Measurements from ENCODE around the gene CAB39L. TPM values are rescaled to one million over a fixed set of nuclear protein-coding genes. Genes with fewer than 3 reads are reported as not detected.

The CAB39L gene
- total RNA-seq, 1 experiment from 2014 or later = 6.6 TPM

DNA sequence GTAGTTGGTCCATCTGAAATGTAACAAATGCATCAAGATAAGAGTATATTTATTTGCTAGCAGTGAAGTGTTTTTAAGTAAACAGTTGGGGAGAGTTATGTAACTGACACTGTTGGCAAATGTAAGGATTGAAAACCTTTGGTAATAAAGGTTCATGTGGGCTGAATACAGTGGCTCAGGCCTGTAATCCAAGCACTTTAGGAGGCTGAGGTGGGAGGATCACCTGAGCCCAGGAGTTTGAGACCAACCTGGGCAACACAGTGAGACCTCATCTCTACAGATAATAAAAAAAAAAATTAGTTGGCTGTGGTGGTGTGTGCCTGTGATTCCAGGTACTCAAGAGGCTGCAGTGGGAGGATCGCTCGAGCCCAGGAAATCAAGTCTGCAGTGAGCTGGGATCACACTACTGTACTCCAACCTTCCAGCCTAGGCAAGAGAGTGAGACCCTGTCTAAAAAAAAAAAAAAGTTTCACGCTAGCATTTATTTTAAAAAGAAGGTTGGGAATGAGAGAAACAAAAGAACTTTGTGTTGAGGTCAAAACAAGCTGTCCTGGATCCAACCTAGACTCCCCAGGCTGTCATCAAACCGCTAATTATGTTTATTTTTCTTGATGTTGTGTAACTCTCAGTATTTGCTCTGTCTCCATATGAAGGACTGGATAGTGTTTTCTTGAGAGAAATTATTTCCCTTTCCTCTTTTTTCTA, 20.9 kb upstream of the CAB39L start:
- DNase-seq (ENCODE audit: low read depth, low spot score) = no peak
- Histone ChIP-seq H3K27ac (ENCODE audit: low read length) (no peak overlapping the region), H3K27me3 (ENCODE audit: control insufficient read depth, insufficient read depth, low read length) (no peaks in the 10 kb centered on the region), H3K4me1 (ENCODE audit: control insufficient read depth, insufficient read depth, low read length) (no peaks in the 10 kb centered on the region), H3K4me3 (ENCODE audit: low read depth in 2 of 2, low read length in 2 of 2) (no peak overlapping the region), H3K36me3 (ENCODE audit: control insufficient read depth, insufficient read depth, low read length) (peaks cover 2% of the 10 kb centered on the region; the same call in 1 of the 2 replicates), H3K9me3 (ENCODE audit: control insufficient read depth, insufficient read depth, low read depth, low read length) (peaks cover 4% of the 10 kb centered on the region; the same call in 1 of the 2 replicates)
- ATAC-seq = no peak
- BruUV-seq (replicated peaks) = no TSS peak
- TF ChIP-seq, protein P1, sequence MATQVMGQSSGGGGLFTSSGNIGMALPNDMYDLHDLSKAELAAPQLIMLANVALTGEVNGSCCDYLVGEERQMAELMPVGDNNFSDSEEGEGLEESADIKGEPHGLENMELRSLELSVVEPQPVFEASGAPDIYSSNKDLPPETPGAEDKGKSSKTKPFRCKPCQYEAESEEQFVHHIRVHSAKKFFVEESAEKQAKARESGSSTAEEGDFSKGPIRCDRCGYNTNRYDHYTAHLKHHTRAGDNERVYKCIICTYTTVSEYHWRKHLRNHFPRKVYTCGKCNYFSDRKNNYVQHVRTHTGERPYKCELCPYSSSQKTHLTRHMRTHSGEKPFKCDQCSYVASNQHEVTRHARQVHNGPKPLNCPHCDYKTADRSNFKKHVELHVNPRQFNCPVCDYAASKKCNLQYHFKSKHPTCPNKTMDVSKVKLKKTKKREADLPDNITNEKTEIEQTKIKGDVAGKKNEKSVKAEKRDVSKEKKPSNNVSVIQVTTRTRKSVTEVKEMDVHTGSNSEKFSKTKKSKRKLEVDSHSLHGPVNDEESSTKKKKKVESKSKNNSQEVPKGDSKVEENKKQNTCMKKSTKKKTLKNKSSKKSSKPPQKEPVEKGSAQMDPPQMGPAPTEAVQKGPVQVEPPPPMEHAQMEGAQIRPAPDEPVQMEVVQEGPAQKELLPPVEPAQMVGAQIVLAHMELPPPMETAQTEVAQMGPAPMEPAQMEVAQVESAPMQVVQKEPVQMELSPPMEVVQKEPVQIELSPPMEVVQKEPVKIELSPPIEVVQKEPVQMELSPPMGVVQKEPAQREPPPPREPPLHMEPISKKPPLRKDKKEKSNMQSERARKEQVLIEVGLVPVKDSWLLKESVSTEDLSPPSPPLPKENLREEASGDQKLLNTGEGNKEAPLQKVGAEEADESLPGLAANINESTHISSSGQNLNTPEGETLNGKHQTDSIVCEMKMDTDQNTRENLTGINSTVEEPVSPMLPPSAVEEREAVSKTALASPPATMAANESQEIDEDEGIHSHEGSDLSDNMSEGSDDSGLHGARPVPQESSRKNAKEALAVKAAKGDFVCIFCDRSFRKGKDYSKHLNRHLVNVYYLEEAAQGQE (IDR thresholded peaks at IDR 0.05; ENCODE audit: insufficient read depth in 1 of 2, low read depth in 2 of 2, low read length in 1 of 2) = no peak
- TF ChIP-seq POLR2AphosphoS5 (IDR thresholded peaks at IDR 0.05; ENCODE audit: low read depth, low read length) (no peak), SIN3A (IDR thresholded peaks at IDR 0.05; ENCODE audit: borderline replicate concordance, insufficient read depth, low read depth, low read length) (no peak), TCF7L2 (IDR thresholded peaks at IDR 0.05; ENCODE audit: low read depth, low read length) (no peak)
- TF ChIP-seq, protein P2, sequence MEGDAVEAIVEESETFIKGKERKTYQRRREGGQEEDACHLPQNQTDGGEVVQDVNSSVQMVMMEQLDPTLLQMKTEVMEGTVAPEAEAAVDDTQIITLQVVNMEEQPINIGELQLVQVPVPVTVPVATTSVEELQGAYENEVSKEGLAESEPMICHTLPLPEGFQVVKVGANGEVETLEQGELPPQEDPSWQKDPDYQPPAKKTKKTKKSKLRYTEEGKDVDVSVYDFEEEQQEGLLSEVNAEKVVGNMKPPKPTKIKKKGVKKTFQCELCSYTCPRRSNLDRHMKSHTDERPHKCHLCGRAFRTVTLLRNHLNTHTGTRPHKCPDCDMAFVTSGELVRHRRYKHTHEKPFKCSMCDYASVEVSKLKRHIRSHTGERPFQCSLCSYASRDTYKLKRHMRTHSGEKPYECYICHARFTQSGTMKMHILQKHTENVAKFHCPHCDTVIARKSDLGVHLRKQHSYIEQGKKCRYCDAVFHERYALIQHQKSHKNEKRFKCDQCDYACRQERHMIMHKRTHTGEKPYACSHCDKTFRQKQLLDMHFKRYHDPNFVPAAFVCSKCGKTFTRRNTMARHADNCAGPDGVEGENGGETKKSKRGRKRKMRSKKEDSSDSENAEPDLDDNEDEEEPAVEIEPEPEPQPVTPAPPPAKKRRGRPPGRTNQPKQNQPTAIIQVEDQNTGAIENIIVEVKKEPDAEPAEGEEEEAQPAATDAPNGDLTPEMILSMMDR (IDR thresholded peaks at IDR 0.05) = no peak
- in situ Hi-C loops (cut with HindIII; ENCODE audit: low pct_unique_long_range_greater_than_20kb, low sequenced_read_pairs) = no loop called here
- ChIA-PET POLR2A (no interaction called here), CTCF (no interaction called here)
- intact Hi-C loops (cut with micrococcal nuclease; ENCODE audit: unreplicated experiment) = no loop called here

DNA sequence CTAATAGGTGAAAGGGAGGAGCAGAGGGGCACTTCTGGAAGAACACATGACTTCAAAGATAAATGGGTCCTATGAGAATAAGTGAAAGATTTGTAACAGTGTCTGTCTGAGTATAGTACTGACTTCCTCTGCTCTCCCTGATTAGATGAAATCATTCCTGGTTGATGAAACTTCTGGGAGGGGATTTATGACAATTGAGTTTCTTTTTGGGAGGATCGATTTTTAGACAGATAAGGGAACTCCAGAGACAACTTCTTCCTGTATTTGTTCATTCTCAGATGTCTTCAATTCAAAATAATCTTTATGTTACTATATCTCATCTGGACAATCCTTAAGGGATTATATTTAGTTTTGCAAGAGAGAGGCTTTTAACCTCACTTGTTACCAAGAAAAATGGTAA, 20.2 kb upstream of the CAB39L start:
- intact Hi-C loops (cut with micrococcal nuclease; ENCODE audit: unreplicated experiment) (no loop called here), in situ Hi-C loops (cut with HindIII; ENCODE audit: low pct_unique_long_range_greater_than_20kb, low sequenced_read_pairs) (no loop called here)
- peaks cover 2% of the 10 kb centered on the region; the same call in 1 of the 2 replicates for H3K36me3 ChIP-seq (ENCODE audit: control insufficient read depth, insufficient read depth, low read length)
- peaks cover 4% of the 10 kb centered on the region; the same call in 1 of the 2 replicates for H3K9me3 ChIP-seq (ENCODE audit: control insufficient read depth, insufficient read depth, low read depth, low read length)
- H3K4me1 ChIP-seq (ENCODE audit: control insufficient read depth, insufficient read depth, low read length) = no peaks in the 10 kb centered on the region
- CTCF ChIA-PET = no interaction called here
- POLR2A ChIA-PET = no interaction called here
- H3K27me3 ChIP-seq (ENCODE audit: control insufficient read depth, insufficient read depth, low read length) = no peaks in the 10 kb centered on the region
- DNase-seq (ENCODE audit: low read depth, low spot score) = no peak
- no peak for ATAC-seq
- H3K4me3 ChIP-seq (ENCODE audit: low read depth in 2 of 2, low read length in 2 of 2) = no peak overlapping the region
- H3K27ac ChIP-seq (ENCODE audit: low read length) = no peak overlapping the region
- no TSS peak for BruUV-seq (replicated peaks)
- TF ChIP-seq, protein P2 (IDR thresholded peaks at IDR 0.05) = no peak
- TF ChIP-seq SIN3A (IDR thresholded peaks at IDR 0.05; ENCODE audit: borderline replicate concordance, insufficient read depth, low read depth, low read length) (no peak), POLR2AphosphoS5 (IDR thresholded peaks at IDR 0.05; ENCODE audit: low read depth, low read length) (no peak), TCF7L2 (IDR thresholded peaks at IDR 0.05; ENCODE audit: low read depth, low read length) (no peak)
- TF ChIP-seq, protein P1 (IDR thresholded peaks at IDR 0.05; ENCODE audit: insufficient read depth in 1 of 2, low read depth in 2 of 2, low read length in 1 of 2) = no peak

Data from Panc1 (cell line).